ENCODE measurements around the gene FCHO2.

The FCHO2 gene

GRCh38 chr5:73032635-73033034 is 76.8 kb downstream of the FCHO2 start:
- no peak for DNase-seq

GRCh38 chr5:73037545-73037944 is 81.7 kb downstream of the FCHO2 start:
- DNase-seq: no peak

- no peak for DNase-seq
These were observed 83.2 kb downstream of the FCHO2 start for GRCh38 chr5:73039082-73039481.

GRCh38 chr5:73042993-73043392 is 87.2 kb downstream of the FCHO2 start:
- DNase-seq: no peak

- no peak for DNase-seq
These were observed 88.7 kb downstream of the FCHO2 start for GRCh38 chr5:73044546-73044945.

GRCh38 chr5:73045623-73046022 is 89.8 kb downstream of the FCHO2 start:
- DNase-seq: no peak

- DNase-seq: no peak
These were observed 105.8 kb downstream of the FCHO2 start for GRCh38 chr5:73061593-73061992.

GRCh38 chr5:73066466-73066865 is 110.6 kb downstream of the FCHO2 start:
- no peak for DNase-seq

GRCh38 chr5:73067213-73067612 is 111.4 kb downstream of the FCHO2 start:
- DNase-seq: no peak

GRCh38 chr5:73081093-73081492 is 125.3 kb downstream of the FCHO2 start:
- DNase-seq: no peak

GRCh38 chr5:73088026-73088425 is 132.2 kb downstream of the FCHO2 start:
- no peak for DNase-seq

- no peak for DNase-seq
These were observed 138.1 kb downstream of the FCHO2 start for GRCh38 chr5:73093943-73094342.

GRCh38 chr5:73094415-73094814 is 138.6 kb downstream of the FCHO2 start:
- no peak for DNase-seq

- no peak for DNase-seq
These were observed 139.9 kb downstream of the FCHO2 start for GRCh38 chr5:73095564-73096238.

GRCh38 chr5:73096239-73096575 is 140.4 kb downstream of the FCHO2 start:
- no peak for DNase-seq

GRCh38 chr5:73097740-73098139 is 141.9 kb downstream of the FCHO2 start:
- DNase-seq: no peak

GRCh38 chr5:73100109-73100508 is 144.3 kb downstream of the FCHO2 start:
- DNase-seq: no peak

- DNase-seq: no peak
These were observed 148.0 kb downstream of the FCHO2 start for GRCh38 chr5:73103870-73104299.

GRCh38 chr5:73104326-73104725 is 148.5 kb downstream of the FCHO2 start:
- DNase-seq: no peak

- DNase-seq: no peak
These were observed 150.5 kb downstream of the FCHO2 start for GRCh38 chr5:73106335-73106734.

GRCh38 chr5:73110190-73110589 is 154.3 kb downstream of the FCHO2 start:
- DNase-seq: no peak

- no peak for DNase-seq
These were observed 155.7 kb downstream of the FCHO2 start for GRCh38 chr5:73111536-73111935.

GRCh38 chr5:73112359-73112758 is 156.5 kb downstream of the FCHO2 start:
- no peak for DNase-seq

GRCh38 chr5:73114044-73114688 is 158.3 kb downstream of the FCHO2 start:
- no peak for DNase-seq
